GM12878 (cell line): ENCODE data around the gene TMEM26. TPM values are rescaled to one million over a fixed set of nuclear protein-coding genes. Genes with fewer than 3 reads are reported as not detected.
"Not testable (repeated sequence)": the region's sequence is repeated elsewhere in the genome, so short reads cannot be mapped to it uniquely, and the experiment has no call there.

Experiments
- ATAC-seq: fragments of 200-7000 bp; cut with Tn5 transposase; 3 replicates; pipeline ENCODE4 v1.9.1; 2020; ENCODE audit warnings: mild to moderate bottlenecking, moderate library complexity
- BruUV-seq: library from RNA; stranded (reverse); fragments of 400-500 nt; replicated peaks from 2 replicates; lab custom pipeline; 2021; lab: Mats Ljungman, UMichigan
- CTCF ChIA-PET: fragments of 300-600 bp; sonication (Branson Sonifier 250); formaldehyde crosslinking; extraction: SDS; loops from one replicate; lab custom pipeline; 2021; ENCODE audit warnings: inconsistent platforms; lab: Yijun Ruan, JAX
- POLR2A ChIA-PET: fragments of 350-600 bp; formaldehyde crosslinking; extraction: SDS; loops from one replicate; lab custom pipeline; 2021; ENCODE audit warnings: inconsistent platforms; lab: Charles Lee
- RAD21 ChIA-PET: fragments of 300-600 bp; sonication (Branson Sonifier 250); formaldehyde crosslinking; loops from one replicate; lab custom pipeline; 2023; ENCODE audit warnings: antibody characterized with exemption; ENCODE audit not compliant: unreplicated experiment; lab: Charles Lee
- SMC1A ChIA-PET: fragments of 300-600 bp; sonication (Branson Sonifier 250); formaldehyde crosslinking; loops from one replicate; lab custom pipeline; 2023; ENCODE audit not compliant: unreplicated experiment, uncharacterized antibody; lab: Charles Lee
- DNase-seq: peaks from one replicate; pipeline ENCODE4 v3.0.0-alpha.2; 2011; ENCODE audit warnings: low read depth, low spot score
- FAIRE-seq: peaks from 3 replicates; lab custom pipeline; 2011; peaks lifted over from hg19 to GRCh38; lab: Jason Lieb, UNC
- H2AFZ ChIP-seq: 2 replicates; pipeline ENCODE4 v1.6.0; 2011; ENCODE audit warnings: low read depth, low read length, control low read depth; ENCODE audit not compliant: control insufficient read depth
- H3K27ac ChIP-seq: 2 replicates; pipeline ENCODE4 v1.5.1; 2011; ENCODE audit warnings: control low read depth; ENCODE audit not compliant: control insufficient read depth, insufficient read depth
- H3K27me3 ChIP-seq, 2 experiments: replicated peaks in 1 of 2; 2 replicates each; pipeline versions ENCODE4 v1.6.0 to v1.6.1; 2011; ENCODE audit warnings: low read length in 1 of 2; ENCODE audit not compliant: control insufficient read depth in 2 of 2, insufficient read depth in 2 of 2
- H3K36me3 ChIP-seq, 2 experiments: 2 replicates each; pipeline ENCODE4 v1.5.1; 2011; ENCODE audit warnings: low read length in 1 of 2; ENCODE audit not compliant: control insufficient read depth in 2 of 2, insufficient read depth in 2 of 2
- H3K4me1 ChIP-seq: 2 replicates; pipeline ENCODE4 v1.6.1; 2011; ENCODE audit warnings: mild to moderate bottlenecking, low read length, moderate library complexity, mixed read lengths; ENCODE audit not compliant: control insufficient read depth, insufficient read depth
- H3K4me2 ChIP-seq: 2 replicates; pipeline ENCODE4 v1.6.0; 2011; ENCODE audit warnings: control low read depth; ENCODE audit not compliant: control insufficient read depth, insufficient read depth
- H3K4me3 ChIP-seq: fragments of 200-600 bp; sonication (generic); 2 replicates; pipeline ENCODE4 v1.5.1; 2016
- H3K79me2 ChIP-seq: 2 replicates; pipeline ENCODE4 v1.6.0; 2011; ENCODE audit warnings: low read length; ENCODE audit not compliant: control insufficient read depth, insufficient read depth
- H3K9ac ChIP-seq: 2 replicates; pipeline ENCODE4 v1.8.0; 2011; ENCODE audit warnings: low read length, control low read depth, mixed read lengths; ENCODE audit not compliant: control insufficient read depth, insufficient read depth
- H3K9me3 ChIP-seq: replicated peaks from 3 replicates; pipeline ENCODE4 v1.5.1; 2011; ENCODE audit warnings: mild to moderate bottlenecking, low read length; ENCODE audit not compliant: control insufficient read depth, insufficient read depth
- H4K20me1 ChIP-seq: 2 replicates; pipeline ENCODE4 v1.6.0; 2011; ENCODE audit not compliant: control insufficient read depth, insufficient read depth
- SMC3 ChIP-seq: IDR thresholded peaks from 2 replicates; pipeline ENCODE4 v1.6.1; 2011; ENCODE audit warnings: low read length, improper control_type of control experiment, borderline replicate concordance
- STAT3 ChIP-seq: IDR thresholded peaks from 2 replicates; pipeline ENCODE4 v1.6.1; 2011; ENCODE audit warnings: low read depth, low read length, improper control_type of control experiment
- TCF7 ChIP-seq: IDR thresholded peaks from 2 replicates; pipeline ENCODE4 v1.6.1; 2014; ENCODE audit warnings: antibody characterized with exemption, borderline replicate concordance
- WGBS: methylation state at CpG from one replicate; pipeline ENCODE4 v1.1.6; 2016; ENCODE audit warnings: low lambda C conversion rate; ENCODE audit not compliant: insufficient replicate concordance, insufficient coverage; ENCODE audit errors: missing lambda C conversion rate; 5-methylcytosine and 5-hydroxymethylcytosine counted together
- in situ Hi-C: fragments of 300-500 bp; cut with MboI; formaldehyde crosslinking; loops from 9 replicates; pipeline ENCODE4 v1.14.3; 2018; ENCODE audit warnings: mixed read lengths
- intact Hi-C: fragments of 100-400 bp; cut with micrococcal nuclease; formaldehyde crosslinking; loops from one replicate; pipeline ENCODE4 v1.14.2; 2022; ENCODE audit not compliant: unreplicated experiment
- polyA plus RNA-seq, 11 experiments: library from polyadenylated mRNA; depleted of rRNA in 4 of 11; unstranded in 6 of 11; stranded (reverse) in 5 of 11; fragments of >200 nt; fragmentation: Nextera tagmentation in 4 of 11; fragmentation: Illumina TruSeq in 1 of 11; extraction: Ambion mirVana in 4 of 11; extraction: Trizol in 1 of 11; gene quantifications; 1 replicate in 1 of 11; 2 replicates in 10 of 11; pipeline versions ENCODE4 v1.2.1 to v1.2.3, GENCODE V29; 2011 to 2016; ENCODE audit warnings: inconsistent platforms in 2 of 11, missing spikeins in 2 of 11, low read depth in 1 of 11
- total RNA-seq, 4 experiments: library from RNA; depleted of rRNA in 3 of 4; stranded (reverse); fragments of >200 nt in 3 of 4; fragmentation: Illumina TruSeq in 1 of 4; extraction: Trizol in 1 of 4; gene quantifications; 2 replicates each; pipeline versions ENCODE4 v1.2.1 to v1.2.3, GENCODE V29; 2013 to 2021
- TF ChIP-seq, protein P1 (sequence below): IDR thresholded peaks from 2 replicates; pipeline ENCODE4 v1.6.1; 2012; ENCODE audit warnings: low read length, inconsistent platforms
- TF ChIP-seq, protein P2 (sequence below): fragments of 450-650 bp; IDR thresholded peaks from 2 replicates; pipeline ENCODE4 v1.6.1; 2016; ENCODE audit warnings: mild to moderate bottlenecking

Gene TMEM26
- total and polyA plus RNA-seq, 10 of the 15 experiments (the other 5 are each of a cell fraction or from before 2014, with no cell fraction given), result not detected

DNA sequence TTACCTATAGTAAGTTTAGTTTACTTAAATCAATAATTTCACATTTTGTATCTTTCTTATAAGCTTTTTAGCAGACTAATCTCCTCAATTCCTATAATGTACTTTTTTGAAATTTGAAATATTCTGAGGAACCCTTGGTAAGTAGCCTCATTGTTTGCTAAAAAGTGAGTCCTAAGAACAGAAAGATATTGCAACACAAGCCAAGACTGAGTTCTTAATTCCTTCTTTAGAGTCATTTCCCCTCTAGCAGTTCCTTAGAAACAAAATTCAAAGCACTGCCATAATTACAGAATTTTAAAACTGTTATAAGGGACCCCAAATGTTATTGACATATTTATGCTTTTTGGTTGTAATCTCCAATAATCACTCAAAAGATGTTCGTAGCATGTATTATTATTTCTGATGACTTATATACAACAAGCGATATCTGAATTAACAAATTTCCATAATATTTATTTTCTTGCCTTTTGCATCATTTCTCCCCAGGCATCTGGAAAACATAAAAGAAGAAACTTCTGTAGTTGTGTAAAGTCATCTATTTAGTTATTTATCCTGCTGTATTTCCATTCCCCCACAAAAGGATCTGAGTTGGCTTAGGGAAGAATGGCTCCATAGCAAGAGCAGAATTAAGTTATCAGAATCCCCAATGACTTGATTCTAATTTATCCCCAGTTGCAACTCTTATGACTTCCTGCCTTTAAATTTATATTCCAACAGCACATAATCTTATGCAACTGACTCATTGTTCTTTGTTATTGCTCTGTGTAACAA, 67.8 kb downstream of the TMEM26 start:
- Histone ChIP-seq H3K27me3 (no peaks in the 10 kb centered on the region; a peak in 1 of 4 replicates), H4K20me1 (no peaks in the 10 kb centered on the region), H3K79me2 (no peaks in the 10 kb centered on the region), H3K9me3 (no peaks in the 10 kb centered on the region), H3K36me3 (no peaks in the 10 kb centered on the region), H3K4me2 (no peak overlapping the region), H2AFZ (no peak overlapping the region), H3K4me3 (no peak overlapping the region)
- SMC1A ChIA-PET, result no interaction called here
- DNase-seq, result no peak
- BruUV-seq, result no TSS peak
- intact Hi-C loops, result no loop called here
- POLR2A ChIA-PET, result no interaction called here
- WGBS, result 44% methylated on average over 2 of the region's 2 CpGs
- TF ChIP-seq, protein P1, sequence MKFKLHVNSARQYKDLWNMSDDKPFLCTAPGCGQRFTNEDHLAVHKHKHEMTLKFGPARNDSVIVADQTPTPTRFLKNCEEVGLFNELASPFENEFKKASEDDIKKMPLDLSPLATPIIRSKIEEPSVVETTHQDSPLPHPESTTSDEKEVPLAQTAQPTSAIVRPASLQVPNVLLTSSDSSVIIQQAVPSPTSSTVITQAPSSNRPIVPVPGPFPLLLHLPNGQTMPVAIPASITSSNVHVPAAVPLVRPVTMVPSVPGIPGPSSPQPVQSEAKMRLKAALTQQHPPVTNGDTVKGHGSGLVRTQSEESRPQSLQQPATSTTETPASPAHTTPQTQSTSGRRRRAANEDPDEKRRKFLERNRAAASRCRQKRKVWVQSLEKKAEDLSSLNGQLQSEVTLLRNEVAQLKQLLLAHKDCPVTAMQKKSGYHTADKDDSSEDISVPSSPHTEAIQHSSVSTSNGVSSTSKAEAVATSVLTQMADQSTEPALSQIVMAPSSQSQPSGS, result no peak
- TF ChIP-seq, protein P2, sequence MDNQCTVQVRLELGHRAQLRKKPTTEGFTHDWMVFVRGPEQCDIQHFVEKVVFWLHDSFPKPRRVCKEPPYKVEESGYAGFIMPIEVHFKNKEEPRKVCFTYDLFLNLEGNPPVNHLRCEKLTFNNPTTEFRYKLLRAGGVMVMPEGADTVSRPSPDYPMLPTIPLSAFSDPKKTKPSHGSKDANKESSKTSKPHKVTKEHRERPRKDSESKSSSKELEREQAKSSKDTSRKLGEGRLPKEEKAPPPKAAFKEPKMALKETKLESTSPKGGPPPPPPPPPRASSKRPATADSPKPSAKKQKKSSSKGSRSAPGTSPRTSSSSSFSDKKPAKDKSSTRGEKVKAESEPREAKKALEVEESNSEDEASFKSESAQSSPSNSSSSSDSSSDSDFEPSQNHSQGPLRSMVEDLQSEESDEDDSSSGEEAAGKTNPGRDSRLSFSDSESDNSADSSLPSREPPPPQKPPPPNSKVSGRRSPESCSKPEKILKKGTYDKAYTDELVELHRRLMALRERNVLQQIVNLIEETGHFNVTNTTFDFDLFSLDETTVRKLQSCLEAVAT, result no peak
- TF ChIP-seq SMC3 (no peak), TCF7 (no peak), STAT3 (no peak)
- TF ChIP-seq, all 136 proteins: peak for 0
- no peak for ATAC-seq
- no peaks in the 10 kb centered on the region for H3K4me1 ChIP-seq
- in situ Hi-C loops, result no loop called here
- H3K9ac ChIP-seq, result no peak overlapping the region
- RAD21 ChIA-PET, result no interaction called here
- no peak for FAIRE-seq
- CTCF ChIA-PET, result no interaction called here
- no peak overlapping the region for H3K27ac ChIP-seq

DNA sequence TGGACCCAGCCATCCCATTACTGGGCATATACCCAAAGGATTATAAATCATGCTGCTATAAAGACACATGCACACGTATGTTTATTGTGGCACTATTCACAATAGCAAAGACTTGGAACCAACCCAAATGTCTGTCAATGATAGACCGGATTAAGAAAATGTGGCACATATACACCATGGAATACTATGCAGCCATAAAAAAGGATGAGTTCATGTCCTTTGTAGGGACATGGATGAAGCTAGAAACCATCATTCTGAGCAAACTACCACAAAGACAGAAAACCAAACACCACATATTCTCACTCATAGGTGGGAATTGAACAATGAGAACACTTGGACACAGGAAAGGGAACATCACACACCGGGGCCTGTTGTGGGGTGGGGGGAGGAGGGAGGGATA, 72.0 kb downstream of the TMEM26 start:
- POLR2A ChIA-PET, BruUV-seq, H3K4me1 ChIP-seq, H3K27me3 ChIP-seq, CTCF ChIA-PET, intact Hi-C loops, H3K4me3 ChIP-seq, SMC1A ChIA-PET, FAIRE-seq, H2AFZ ChIP-seq, H3K4me2 ChIP-seq, H3K79me2 ChIP-seq, H3K36me3 ChIP-seq, DNase-seq, H3K9ac ChIP-seq, H3K9me3 ChIP-seq, RAD21 ChIA-PET, H3K27ac ChIP-seq, in situ Hi-C loops, ATAC-seq, H4K20me1 ChIP-seq: not testable (repeated sequence)
- 48% methylated on average over 2 of the region's 3 CpGs for WGBS
